EL (cell line): ENCODE results near the gene KRTCAP2.
"Not testable (repeated sequence)": the region's sequence is repeated elsewhere in the genome, so short reads cannot be mapped to it uniquely, and the experiment has no call there.

Source experiments
- DNase-seq: peaks from one replicate; pipeline ENCODE4 v3.0.0-alpha.2; 2016

The KRTCAP2 gene

DNA sequence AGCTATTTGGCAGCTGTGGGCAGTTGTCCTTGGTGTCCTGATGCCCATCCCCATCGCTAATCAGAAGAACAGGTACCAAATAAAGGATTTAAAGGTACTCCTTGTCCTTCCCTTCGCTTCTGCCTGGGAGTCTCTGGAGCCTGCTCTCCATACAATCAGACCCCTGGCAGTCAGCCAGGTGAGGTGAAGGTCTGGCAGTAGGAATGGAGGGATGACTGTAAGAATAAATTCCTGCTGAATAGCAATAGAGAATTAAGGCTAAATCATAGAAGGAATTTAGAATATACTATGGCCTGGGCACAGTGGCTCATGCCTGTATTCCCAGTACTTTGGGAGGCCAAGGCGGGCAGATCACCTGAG lies 25.4 kb upstream of the KRTCAP2 start:
- DNase-seq, result no peak

GRCh38 chr1:155197901-155198546 lies 24.9 kb upstream of the KRTCAP2 start:
- DNase-seq, result no peak

GRCh38 chr1:155196893-155197638 lies 24.0 kb upstream of the KRTCAP2 start:
- DNase-seq, result no peak

GRCh38 chr1:155196103-155196892 lies 23.2 kb upstream of the KRTCAP2 start:
- DNase-seq, result peak; percentile 18

DNA sequence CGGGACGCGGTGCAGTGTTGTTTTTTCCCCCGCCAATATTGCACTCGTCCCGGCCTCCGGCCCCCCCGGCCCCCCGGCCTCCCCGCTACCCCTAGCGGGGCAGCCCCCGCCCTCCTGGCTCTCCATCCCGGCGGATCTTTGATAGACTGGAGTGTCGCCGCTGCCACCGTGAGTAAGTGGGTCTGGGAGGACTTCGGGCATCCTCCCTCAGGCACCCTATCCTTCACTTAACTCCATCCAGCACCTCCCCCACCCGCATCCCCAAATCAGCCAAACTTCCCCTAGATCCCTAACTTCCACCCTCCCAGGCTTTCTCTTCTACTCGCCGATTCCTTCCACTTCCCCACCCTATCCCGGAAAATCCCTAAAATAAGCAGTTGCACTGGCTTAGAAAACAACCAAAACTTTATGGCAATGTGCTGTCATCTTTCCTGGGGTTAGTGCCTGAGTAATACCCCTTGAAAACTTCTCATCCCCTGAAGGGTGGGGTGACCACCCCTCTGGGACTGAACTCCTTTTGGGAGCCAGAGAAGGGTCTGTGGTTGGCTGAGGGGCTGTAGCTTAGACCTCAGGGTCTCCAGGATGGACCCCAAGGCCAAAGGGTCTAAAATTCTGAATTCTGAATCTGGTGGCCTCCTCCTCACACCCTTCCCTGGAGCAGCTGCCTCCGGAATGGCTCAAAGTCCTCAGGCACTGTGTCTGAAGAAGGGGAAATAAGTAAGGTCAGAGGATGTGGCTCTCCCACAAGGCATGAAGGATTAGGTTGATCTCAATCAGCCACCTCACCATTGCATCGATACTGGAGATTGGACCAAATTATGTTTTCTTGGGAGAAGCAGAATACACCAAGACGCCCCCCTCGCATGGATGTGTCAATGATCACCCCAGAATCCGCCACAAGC lies 22.3 kb upstream of the KRTCAP2 start:
- peak; percentile 22 for DNase-seq

GRCh38 chr1:155193991-155194240 lies 20.8 kb upstream of the KRTCAP2 start:
- not testable (repeated sequence) for DNase-seq

DNA sequence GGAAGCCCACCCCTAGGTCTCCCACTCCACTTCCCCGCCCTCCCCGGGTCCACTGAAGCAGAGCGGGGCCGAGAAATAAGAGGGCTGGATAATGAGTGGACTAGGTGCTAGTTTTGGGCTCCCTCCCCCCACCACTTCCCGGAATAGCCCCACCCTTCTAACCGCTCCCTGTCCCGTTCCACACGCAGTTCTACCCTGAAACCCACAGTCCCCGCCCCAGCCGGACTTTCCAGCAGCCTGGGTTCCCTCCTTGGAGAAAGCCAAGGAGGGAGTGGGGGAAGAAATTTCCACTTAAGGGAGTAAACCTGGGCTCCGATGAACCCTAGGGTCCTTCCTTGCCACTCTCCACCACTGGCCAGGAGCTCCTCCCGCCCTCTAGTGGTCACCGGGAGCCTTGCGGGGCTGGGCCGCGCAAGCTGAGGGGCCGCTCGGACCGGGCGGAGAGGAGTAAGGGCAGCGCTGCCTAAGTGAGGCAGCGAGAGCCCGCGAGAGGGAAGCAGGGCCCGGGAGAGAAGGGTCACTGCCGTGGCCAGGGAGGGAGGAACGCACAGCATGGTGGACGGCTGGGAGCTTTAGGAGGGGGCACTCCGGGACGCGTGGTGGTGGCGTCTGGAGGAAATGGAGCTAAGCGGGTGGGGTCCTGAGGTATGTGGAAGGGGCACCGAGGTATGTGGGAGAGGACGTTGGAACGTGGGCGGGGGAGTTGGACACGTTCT lies 20.3 kb upstream of the KRTCAP2 start:
- peak; percentile 91 for DNase-seq

- DNase-seq, result no peak
These were observed 19.5 kb upstream of the KRTCAP2 start for GRCh38 chr1:155192346-155193274.

- DNase-seq, result no peak
These were observed 18.8 kb upstream of the KRTCAP2 start for GRCh38 chr1:155191904-155192303.

- not testable (repeated sequence) for DNase-seq
These were observed 16.8 kb upstream of the KRTCAP2 start for GRCh38 chr1:155189926-155190325.

DNA sequence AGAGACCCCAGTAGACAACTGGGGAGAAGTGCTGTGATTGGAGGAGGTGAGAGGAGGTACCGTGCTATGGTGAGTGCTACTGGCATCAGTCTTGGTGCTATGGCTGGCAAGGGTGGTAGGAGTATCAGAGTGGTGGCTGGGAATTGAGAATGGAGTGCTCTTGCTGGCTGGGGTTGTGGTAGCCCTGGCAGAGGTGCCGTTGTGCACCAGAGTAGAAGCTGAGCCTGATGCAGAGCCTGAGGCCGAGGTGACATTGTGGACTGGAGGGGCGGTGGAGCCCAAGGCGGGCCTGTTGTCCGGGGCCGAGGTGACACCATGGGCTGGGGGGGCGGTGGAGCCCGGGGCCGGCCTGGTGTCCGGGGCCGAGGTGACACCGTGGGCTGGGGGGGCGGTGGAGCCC lies 15.2 kb upstream of the KRTCAP2 start:
- DNase-seq, result no peak

GRCh38 chr1:155187456-155187891 lies 14.4 kb upstream of the KRTCAP2 start:
- DNase-seq, result no peak

DNA sequence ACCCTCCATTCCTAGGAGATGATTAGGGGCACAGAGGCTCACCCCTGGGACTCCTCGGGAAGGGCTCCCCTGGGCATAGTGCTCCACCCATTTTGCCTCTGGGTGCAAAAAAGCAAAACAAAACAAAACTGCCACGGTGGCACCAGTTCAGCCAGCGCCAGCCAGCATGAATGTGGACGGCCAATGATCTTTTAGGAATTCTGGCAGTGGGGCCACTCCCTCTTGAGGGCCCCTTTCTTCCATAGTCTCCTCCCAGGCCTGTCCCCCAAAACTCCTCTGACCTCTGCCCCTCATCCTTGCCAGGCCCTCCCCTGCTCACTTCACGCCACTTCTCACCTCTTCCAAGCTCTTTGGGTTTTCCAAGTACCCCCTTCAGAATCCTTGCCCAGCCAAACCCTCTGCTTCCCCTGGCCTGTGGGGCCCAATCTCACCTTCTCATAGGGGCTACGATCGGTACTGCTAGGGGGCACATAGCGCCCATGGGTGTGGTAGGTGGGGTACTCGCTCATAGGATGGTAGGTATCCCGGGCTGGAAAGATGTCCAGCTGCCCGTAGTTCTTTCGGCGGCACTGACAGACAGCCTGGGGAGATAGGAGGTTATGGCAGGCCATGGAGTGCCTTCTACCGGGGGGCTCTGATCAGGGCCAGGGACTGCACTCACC lies 13.8 kb upstream of the KRTCAP2 start:
- DNase-seq, result no peak

DNA sequence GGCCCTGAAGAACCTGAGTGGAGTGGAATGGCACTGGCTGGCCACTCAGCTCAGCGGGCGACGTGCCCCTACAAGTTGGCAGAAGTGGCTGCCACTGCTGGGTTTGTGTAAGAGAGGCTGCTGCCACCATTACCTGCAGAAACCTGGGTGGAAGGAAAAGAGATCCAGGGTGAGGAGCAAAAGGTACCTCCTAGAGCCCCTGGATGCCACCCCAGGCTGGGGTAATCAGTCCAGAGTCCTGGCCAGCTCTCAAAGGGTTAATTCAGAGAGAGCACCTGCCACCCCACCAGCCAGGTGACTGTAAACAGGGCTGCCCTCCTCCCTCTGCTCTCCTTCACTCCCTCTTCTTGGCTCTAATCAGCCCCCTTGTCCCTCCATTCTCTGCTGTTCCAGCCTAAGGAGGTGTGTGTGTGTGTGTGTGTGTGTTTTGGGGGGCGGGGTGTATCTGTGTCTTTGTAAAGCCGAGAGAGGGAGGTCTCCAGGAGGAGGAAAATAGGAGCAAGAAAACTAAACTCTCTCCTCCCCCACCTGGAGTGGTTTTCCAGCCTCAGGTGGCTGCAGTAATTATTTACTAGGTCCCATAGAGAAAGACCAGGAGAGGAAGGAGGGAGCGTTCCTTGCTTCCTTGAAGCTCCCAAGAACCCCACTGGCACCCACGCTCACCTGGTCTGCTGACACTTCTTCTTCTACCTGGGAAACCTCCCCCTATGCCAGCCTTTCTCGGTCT lies 13.1 kb upstream of the KRTCAP2 start:
- no peak for DNase-seq

- DNase-seq, result no peak
These were observed 12.6 kb upstream of the KRTCAP2 start for GRCh38 chr1:155185783-155186066.

DNA sequence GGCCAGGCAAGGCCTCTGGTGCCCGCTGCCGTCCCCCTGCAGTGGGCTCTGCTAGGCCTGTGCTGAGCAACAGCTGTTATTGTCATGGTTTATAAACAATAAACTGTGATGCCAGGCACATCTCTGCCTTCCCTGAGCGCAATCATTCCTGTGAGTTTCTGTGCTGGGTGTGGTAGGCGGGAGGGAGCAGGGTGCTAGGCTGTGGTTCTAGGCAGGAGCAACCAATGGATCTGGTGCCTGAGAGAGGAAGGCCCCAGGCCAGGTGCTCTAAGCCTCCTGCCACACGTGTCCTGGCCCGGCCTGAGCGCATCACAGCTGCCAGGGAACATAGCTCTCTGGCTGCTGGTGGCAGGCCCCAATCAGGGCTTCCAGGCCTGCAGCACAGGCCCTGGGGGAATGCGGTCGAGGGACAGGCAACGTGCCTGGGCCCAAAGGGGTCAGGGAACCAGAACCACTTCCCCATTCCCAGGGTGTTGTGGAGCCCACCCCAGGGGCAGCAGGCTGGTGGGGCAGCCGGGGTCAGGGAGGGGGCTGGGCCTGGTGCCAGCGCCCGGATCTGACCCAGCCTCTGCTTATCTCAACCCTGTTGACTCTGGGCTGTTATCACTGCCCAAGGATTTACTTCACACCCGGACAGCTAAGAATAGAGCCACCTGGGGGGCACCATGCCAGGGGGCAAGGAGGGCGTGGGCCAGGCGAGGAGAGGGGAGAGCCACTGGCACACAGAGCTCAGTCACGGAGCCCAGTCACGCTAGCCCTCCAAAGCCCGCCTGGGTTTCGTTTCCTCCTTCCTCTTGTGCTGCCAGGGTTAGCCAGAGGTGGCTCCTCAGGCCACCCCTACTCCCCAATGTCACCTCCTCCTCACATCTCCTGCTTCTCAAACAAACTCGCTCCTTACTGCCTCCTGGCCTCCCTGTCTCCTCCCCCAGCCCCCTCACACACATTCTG lies 12.0 kb upstream of the KRTCAP2 start:
- DNase-seq, result no peak

DNA sequence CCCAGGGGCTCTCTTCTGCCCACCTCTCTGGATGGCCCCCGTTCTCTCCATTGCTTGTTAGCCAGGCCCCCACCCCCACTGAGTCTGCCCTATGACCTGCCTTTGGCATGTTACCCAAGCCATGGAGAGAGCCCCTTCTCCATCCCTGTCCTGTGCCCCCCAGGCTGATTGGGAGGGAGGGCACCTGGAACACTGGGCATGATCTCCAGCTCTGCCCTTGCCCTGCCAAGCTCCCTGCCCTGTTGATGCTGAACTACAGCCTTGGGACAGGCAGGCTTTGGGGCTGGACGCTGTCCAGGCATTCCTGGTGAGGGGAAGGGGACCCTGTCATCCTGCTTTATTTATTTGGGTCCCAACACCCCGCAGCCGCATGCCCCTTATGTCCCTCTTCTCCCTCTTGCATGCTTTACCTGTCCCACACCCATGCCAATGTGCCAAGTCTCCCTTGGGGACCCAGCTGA lies 11.3 kb upstream of the KRTCAP2 start:
- no peak for DNase-seq

GRCh38 chr1:155183775-155184221 lies 10.7 kb upstream of the KRTCAP2 start:
- DNase-seq, result no peak

DNA sequence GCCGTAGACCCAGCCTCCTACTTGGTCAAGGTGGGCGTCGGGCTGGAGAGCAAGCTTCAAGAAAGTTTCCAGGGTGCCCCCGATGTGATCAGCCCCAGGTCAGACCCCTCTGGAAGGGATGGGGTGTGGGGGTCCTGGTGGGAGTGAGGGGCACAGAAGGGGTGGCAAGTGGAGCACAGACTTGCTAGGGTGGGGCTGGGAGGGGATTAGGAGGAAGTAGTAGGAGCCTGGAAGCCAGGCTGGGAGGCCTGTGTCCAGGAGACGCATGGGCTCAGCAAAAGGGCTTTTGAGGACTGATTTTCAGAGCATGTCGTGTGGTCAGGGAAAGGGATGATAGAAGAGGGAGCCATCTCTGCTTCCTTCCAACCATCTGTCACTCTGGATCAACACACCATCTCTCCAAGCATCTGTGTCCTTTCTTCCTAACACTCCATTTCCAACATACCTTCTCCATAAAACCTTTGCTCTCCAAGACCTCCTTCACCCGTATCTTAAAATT lies 9.0 kb upstream of the KRTCAP2 start:
- DNase-seq, result no peak
